ENCODE measurements around the gene DBX2. TPM values are rescaled to one million over a fixed set of nuclear protein-coding genes. Genes with fewer than 3 reads are reported as not detected.

The DBX2 gene
- total and polyA plus RNA-seq, 2 experiments from 2014 or later = 0.07 to 0.18 TPM

DNA sequence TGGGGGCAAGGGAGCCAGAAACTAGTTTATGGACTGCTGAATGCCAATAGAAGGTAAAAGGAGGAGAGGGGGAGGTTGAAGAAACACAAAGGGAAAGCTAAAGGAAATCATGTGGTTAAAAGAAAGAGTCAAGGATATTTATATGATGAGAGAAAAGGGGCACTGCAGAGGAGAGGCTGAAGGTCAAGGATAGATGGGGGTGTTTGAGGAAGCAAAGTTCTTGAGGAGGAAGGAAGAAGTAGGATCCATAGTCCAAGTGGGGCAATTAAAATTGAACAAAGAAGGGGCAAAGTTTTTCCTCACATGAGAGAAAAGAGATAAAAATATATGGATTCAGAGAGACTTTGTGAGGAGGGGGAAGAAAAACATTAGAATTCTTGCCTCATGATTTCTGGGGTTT is 10.1 kb upstream of the DBX2 start:
- no peaks in the 10 kb centered on the region for H3K27me3 ChIP-seq (ENCODE audit: insufficient read depth)
- no peaks in the 10 kb centered on the region for H3K79me2 ChIP-seq (replicated peaks; ENCODE audit: insufficient read depth)
- H4K20me1 ChIP-seq (replicated peaks; ENCODE audit: insufficient read depth) = no peaks in the 10 kb centered on the region
- no peak overlapping the region for H3K4me2 ChIP-seq
- DNase-seq (ENCODE audit: low spot score) (no peak), ATAC-seq (no peak)
- H3K4me1 ChIP-seq (ENCODE audit: insufficient read depth) = no peaks in the 10 kb centered on the region
- H3K9me3 Mint-ChIP-seq = no peaks in the 10 kb centered on the region
- H2AFZ ChIP-seq = no peak overlapping the region
- H3K4me1 Mint-ChIP-seq = no peaks in the 10 kb centered on the region
- no peaks in the 10 kb centered on the region for H3K36me3 ChIP-seq (ENCODE audit: insufficient read depth)
- H3K27ac Mint-ChIP-seq = no peak overlapping the region
- H3K9me2 ChIP-seq (ENCODE audit: insufficient read depth) = peaks cover 17% of the 10 kb centered on the region; the same call in 1 of the 2 replicates
- no peaks in the 10 kb centered on the region for H3K36me3 Mint-ChIP-seq (ENCODE audit: low read depth)
- H3K4me3 Mint-ChIP-seq = no peak overlapping the region
- no peak for TF ChIP-seq ZNF331 (CRISPR knock-in tag; IDR thresholded peaks at IDR 0.05; ENCODE audit: low read depth)
- TF ChIP-seq, protein P1, sequence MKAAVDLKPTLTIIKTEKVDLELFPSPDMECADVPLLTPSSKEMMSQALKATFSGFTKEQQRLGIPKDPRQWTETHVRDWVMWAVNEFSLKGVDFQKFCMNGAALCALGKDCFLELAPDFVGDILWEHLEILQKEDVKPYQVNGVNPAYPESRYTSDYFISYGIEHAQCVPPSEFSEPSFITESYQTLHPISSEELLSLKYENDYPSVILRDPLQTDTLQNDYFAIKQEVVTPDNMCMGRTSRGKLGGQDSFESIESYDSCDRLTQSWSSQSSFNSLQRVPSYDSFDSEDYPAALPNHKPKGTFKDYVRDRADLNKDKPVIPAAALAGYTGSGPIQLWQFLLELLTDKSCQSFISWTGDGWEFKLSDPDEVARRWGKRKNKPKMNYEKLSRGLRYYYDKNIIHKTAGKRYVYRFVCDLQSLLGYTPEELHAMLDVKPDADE (IDR thresholded peaks at IDR 0.05) = no peak
- TF ChIP-seq, protein P2, sequence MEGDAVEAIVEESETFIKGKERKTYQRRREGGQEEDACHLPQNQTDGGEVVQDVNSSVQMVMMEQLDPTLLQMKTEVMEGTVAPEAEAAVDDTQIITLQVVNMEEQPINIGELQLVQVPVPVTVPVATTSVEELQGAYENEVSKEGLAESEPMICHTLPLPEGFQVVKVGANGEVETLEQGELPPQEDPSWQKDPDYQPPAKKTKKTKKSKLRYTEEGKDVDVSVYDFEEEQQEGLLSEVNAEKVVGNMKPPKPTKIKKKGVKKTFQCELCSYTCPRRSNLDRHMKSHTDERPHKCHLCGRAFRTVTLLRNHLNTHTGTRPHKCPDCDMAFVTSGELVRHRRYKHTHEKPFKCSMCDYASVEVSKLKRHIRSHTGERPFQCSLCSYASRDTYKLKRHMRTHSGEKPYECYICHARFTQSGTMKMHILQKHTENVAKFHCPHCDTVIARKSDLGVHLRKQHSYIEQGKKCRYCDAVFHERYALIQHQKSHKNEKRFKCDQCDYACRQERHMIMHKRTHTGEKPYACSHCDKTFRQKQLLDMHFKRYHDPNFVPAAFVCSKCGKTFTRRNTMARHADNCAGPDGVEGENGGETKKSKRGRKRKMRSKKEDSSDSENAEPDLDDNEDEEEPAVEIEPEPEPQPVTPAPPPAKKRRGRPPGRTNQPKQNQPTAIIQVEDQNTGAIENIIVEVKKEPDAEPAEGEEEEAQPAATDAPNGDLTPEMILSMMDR (conservative IDR thresholded peaks at IDR 0.05; ENCODE audit: low read depth in 2 of 2) = no peak
- no peak for TF ChIP-seq JUNB (IDR thresholded peaks at IDR 0.05; ENCODE audit: unreplicated experiment)
- no peak for TF ChIP-seq POLR2AphosphoS5 (IDR thresholded peaks at IDR 0.05; ENCODE audit: low read depth)
- no peak for TF ChIP-seq NANOG (IDR thresholded peaks at IDR 0.05; ENCODE audit: borderline replicate concordance)
- TF ChIP-seq EZH2 (IDR thresholded peaks at IDR 0.05; ENCODE audit: low read depth, unreplicated experiment) = no peak
- TF ChIP-seq, protein P3, sequence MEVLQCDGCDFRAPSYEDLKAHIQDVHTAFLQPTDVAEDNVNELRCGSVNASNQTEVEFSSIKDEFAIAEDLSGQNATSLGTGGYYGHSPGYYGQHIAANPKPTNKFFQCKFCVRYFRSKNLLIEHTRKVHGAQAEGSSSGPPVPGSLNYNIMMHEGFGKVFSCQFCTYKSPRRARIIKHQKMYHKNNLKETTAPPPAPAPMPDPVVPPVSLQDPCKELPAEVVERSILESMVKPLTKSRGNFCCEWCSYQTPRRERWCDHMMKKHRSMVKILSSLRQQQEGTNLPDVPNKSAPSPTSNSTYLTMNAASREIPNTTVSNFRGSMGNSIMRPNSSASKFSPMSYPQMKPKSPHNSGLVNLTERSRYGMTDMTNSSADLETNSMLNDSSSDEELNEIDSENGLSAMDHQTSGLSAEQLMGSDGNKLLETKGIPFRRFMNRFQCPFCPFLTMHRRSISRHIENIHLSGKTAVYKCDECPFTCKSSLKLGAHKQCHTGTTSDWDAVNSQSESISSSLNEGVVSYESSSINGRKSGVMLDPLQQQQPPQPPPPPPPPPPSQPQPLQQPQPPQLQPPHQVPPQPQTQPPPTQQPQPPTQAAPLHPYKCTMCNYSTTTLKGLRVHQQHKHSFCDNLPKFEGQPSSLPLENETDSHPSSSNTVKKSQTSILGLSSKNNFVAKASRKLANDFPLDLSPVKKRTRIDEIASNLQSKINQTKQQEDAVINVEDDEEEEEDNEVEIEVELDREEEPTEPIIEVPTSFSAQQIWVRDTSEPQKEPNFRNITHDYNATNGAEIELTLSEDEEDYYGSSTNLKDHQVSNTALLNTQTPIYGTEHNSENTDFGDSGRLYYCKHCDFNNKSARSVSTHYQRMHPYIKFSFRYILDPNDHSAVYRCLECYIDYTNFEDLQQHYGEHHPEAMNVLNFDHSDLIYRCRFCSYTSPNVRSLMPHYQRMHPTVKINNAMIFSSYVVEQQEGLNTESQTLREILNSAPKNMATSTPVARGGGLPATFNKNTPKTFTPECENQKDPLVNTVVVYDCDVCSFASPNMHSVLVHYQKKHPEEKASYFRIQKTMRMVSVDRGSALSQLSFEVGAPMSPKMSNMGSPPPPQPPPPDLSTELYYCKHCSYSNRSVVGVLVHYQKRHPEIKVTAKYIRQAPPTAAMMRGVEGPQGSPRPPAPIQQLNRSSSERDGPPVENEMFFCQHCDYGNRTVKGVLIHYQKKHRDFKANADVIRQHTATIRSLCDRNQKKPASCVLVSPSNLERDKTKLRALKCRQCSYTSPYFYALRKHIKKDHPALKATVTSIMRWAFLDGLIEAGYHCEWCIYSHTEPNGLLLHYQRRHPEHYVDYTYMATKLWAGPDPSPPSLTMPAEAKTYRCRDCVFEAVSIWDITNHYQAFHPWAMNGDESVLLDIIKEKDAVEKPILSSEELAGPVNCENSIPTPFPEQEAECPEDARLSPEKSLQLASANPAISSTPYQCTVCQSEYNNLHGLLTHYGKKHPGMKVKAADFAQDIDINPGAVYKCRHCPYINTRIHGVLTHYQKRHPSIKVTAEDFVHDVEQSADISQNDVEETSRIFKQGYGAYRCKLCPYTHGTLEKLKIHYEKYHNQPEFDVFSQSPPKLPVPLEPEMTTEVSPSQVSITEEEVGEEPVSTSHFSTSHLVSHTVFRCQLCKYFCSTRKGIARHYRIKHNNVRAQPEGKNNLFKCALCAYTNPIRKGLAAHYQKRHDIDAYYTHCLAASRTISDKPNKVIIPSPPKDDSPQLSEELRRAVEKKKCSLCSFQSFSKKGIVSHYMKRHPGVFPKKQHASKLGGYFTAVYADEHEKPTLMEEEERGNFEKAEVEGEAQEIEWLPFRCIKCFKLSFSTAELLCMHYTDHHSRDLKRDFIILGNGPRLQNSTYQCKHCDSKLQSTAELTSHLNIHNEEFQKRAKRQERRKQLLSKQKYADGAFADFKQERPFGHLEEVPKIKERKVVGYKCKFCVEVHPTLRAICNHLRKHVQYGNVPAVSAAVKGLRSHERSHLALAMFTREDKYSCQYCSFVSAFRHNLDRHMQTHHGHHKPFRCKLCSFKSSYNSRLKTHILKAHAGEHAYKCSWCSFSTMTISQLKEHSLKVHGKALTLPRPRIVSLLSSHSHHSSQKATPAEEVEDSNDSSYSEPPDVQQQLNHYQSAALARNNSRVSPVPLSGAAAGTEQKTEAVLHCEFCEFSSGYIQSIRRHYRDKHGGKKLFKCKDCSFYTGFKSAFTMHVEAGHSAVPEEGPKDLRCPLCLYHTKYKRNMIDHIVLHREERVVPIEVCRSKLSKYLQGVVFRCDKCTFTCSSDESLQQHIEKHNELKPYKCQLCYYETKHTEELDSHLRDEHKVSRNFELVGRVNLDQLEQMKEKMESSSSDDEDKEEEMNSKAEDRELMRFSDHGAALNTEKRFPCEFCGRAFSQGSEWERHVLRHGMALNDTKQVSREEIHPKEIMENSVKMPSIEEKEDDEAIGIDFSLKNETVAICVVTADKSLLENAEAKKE (CRISPR knock-in tag; IDR thresholded peaks at IDR 0.05) = no peak
- H3F3A ChIP-seq (replicated peaks; ENCODE audit: low read depth) = no peaks in the 10 kb centered on the region
- H3K27me3 Mint-ChIP-seq (ENCODE audit: insufficient read depth, low read depth, poor library complexity) = no peaks in the 10 kb centered on the region
- no peak overlapping the region for H3K27ac ChIP-seq (ENCODE audit: low read depth)
- H3K4me3 ChIP-seq = no peak overlapping the region
